HCT116 (cell line): ENCODE results near the gene GSTO1.

Experiments used
- POLR2A ChIP-seq: IDR thresholded peaks from 2 replicates; pipeline ENCODE4 v1.7.0; 2011; ENCODE audit warnings: borderline replicate concordance; ENCODE audit not compliant: insufficient read depth, insufficient read length; ENCODE audit errors: extremely low read depth
- TF ChIP-seq, protein P1 (sequence below), 3 experiments: fragments of 200-600 bp in 1 of 3; sonication (generic) in 1 of 3; IDR thresholded peaks in 2 of 3; conservative IDR thresholded peaks in 1 of 3; 2 replicates each; pipeline ENCODE4 v1.5.1; 2012 to 2017; ENCODE audit warnings: low read depth in 2 of 3, low read length in 2 of 3, antibody characterized with exemption in 1 of 3, borderline replicate concordance in 1 of 3, control low read depth in 1 of 3, mild to moderate bottlenecking in 1 of 3, mixed read lengths in 1 of 3, mixed run types in 1 of 3, moderate library complexity in 1 of 3; ENCODE audit not compliant: insufficient read depth in 1 of 3

- TF ChIP-seq, protein P1, sequence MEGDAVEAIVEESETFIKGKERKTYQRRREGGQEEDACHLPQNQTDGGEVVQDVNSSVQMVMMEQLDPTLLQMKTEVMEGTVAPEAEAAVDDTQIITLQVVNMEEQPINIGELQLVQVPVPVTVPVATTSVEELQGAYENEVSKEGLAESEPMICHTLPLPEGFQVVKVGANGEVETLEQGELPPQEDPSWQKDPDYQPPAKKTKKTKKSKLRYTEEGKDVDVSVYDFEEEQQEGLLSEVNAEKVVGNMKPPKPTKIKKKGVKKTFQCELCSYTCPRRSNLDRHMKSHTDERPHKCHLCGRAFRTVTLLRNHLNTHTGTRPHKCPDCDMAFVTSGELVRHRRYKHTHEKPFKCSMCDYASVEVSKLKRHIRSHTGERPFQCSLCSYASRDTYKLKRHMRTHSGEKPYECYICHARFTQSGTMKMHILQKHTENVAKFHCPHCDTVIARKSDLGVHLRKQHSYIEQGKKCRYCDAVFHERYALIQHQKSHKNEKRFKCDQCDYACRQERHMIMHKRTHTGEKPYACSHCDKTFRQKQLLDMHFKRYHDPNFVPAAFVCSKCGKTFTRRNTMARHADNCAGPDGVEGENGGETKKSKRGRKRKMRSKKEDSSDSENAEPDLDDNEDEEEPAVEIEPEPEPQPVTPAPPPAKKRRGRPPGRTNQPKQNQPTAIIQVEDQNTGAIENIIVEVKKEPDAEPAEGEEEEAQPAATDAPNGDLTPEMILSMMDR (IDR thresholded peaks at IDR 0.05 in 2 of 3, conservative IDR thresholded peaks at IDR 0.05 in 1 of 3; ENCODE audit: borderline replicate concordance in 1 of 3, insufficient read depth in 1 of 3, low read depth in 2 of 3, low read length in 2 of 3), result no peak
- TF ChIP-seq POLR2A, result no peak
Observed at GRCh38 chr10:104257235-104257634, 2.5 kb downstream of the GSTO1 start.
